NCI-H82 (cell line): ENCODE data around the gene CERS6.

Source experiments
- DNase-seq: peaks from one replicate; lab custom pipeline; 2025; lab: John Stamatoyannopoulos, UW

Gene CERS6

GRCh38 chr2:168702579-168702978 lies 246.5 kb downstream of the CERS6 start:
- no peak for DNase-seq

GRCh38 chr2:168703926-168704325 lies 247.9 kb downstream of the CERS6 start:
- no peak for DNase-seq

DNA sequence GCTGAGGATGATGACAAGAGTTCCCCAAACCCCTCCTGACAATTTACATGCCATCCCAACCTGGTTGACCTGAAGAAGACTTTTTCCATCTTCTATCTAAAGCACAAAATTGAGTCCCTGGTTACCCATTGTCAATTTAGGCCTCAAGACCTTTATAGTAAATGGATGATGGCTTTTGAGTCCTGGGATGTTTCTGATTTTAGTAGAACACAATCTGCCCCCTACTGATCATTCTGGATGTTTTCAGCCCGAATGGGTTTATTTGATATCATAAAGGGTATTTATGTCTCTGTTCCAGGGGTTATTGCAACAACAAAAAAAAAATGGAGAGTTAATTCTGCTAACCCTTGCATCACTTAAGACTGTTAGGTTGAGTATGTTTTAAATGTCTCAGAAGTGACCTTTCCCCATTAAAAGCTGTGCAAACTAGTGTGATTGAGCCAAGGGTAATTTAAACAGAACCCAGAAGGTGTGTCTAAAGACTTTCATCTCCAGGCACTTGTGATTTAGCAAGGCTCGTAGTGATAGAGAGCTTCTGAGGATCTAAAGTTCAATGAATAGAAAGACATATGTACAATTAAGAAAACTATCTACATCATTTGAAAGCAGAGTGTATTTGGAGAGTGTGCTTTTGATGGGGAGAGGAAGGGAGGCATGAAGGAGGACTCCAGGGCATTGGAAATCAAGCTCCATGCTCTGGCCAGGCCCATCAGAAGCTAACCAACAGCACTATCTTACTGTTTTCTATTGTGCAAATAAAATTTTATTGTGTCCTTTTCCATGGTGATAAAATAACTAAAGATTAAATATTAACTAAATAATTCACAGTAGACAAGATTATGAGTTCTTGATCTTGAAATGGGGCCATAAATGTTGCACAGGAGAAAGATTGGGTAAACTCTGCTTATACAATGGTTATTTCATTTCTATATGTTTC lies 249.7 kb downstream of the CERS6 start:
- DNase-seq = peak; percentile 49

DNA sequence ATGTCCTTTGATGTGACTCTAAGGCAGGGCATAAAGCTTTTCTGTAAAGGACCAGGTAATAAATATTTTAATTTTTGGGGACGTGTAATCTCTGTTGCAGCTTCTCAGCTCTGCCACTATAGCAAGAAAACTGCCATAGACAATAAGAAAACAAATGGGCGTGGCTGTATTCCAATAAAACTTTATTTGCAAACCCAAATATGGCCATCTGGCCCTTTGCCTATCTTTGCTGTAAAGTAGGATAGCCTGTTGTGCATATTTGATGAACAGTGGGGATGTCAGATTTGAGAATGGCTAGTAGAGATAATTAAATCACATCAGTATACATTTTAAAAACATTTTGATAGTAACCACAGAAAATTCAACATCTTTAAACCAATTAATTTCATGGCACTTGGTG lies 250.7 kb downstream of the CERS6 start:
- DNase-seq = no peak

GRCh38 chr2:168708080-168708479 lies 252.0 kb downstream of the CERS6 start:
- no peak for DNase-seq

DNA sequence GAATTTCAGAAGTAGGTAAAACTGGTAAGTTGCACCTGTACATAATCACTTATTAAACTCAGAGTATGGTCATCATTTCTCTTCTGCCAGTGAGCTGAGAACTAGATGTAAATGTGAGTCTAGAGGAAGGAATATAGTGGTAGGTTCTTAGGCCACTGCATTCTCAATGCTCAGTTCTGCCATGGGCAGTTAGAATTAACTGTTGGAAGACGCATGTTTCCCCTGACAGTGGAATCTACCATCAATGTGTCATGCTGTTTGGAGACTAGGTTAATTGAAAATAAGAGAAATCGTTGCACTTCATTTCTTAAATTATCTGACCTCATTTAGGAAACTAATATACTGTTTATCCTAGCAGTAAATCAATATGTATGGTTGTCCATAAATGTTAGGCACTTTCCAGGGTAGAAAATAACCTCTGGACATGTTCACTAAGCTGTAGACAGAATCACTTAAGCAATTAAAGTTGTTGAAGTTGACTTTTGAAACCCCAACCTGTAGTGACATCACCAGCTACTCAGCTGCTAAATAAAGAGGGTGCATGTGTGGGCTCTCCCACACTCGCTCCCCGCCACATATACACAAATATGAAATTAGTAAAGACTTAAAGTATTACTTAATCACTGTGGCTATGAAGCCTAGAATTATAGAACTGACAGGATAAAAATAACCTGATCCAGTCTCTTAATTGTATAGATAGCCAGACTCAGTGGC lies 254.8 kb downstream of the CERS6 start:
- no peak for DNase-seq

- DNase-seq = peak; percentile 33
Measured at GRCh38 chr2:168712053-168712452, 256.0 kb downstream of the CERS6 start.

DNA sequence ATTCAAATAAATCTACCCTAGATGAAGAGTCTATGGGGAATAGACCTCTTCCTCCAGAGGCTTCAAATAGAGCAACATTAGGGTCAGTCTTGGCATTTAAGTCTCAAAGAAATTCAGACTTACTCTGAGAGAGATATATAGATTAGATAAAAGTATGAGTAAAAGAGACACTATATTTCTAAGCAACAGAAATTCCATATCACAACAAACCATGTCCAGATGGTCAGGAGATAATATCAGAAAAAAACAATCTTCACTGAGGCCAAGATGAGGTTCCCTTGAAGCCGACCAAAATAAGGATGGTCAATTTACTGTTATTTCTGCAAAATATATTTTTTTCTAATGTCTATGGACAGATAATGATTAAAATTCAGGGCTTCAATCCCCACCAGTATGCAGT lies 257.3 kb downstream of the CERS6 start:
- DNase-seq = no peak

GRCh38 chr2:168715849-168716248 lies 259.8 kb downstream of the CERS6 start:
- DNase-seq = no peak

GRCh38 chr2:168716839-168717238 lies 260.8 kb downstream of the CERS6 start:
- DNase-seq = no peak

DNA sequence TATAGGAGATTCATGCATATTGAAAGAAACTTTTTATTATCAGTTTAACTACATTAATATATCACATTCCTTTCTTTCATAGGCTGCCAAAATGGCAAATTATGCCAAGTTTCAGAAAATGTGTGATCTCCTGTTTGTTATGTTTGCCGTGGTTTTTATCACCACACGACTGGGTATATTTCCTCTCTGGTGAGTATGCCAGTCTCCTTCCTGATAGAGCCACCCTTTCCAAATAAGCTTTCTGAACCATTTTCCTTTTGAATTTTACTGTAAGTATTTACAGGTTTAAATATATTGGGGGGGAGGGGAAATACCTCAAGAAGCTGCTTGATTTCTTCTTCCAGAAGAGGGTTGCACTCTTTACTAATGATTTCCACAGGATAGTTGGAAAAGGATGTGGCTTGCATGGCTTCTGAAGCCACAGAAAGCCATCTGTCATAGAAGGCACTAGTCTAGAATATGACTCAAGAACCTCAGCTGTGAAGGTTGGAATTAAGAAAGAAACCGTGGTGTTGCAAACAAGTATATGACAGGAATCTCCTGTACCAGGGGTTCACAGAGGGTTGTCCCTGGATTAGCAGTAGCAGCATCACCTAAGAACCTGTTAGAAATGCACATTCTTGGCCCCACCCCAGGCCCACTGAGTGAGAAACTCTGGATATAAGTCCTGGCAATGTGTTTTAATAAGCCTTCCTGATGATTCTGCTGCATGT lies 261.9 kb downstream of the CERS6 start:
- DNase-seq = no peak

DNA sequence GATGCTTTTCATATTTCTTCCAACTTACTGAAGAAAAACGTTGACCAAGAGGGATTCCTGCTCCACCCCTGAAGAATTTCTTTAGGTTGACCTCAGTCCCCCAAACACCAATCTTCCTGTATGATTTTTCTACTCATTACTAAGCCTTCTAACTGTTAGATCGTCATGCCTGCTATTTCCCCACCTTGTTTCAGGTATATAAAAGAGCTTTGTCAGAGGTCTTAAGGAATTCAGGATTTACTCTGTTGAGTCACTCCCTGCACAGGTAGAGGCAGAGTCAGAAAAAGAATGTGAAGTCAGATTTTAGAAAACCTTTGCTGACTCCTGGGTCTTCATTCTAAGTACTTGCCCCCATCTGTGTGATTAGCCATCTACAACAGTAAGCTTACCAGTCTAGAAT lies 262.6 kb downstream of the CERS6 start:
- DNase-seq = no peak

DNA sequence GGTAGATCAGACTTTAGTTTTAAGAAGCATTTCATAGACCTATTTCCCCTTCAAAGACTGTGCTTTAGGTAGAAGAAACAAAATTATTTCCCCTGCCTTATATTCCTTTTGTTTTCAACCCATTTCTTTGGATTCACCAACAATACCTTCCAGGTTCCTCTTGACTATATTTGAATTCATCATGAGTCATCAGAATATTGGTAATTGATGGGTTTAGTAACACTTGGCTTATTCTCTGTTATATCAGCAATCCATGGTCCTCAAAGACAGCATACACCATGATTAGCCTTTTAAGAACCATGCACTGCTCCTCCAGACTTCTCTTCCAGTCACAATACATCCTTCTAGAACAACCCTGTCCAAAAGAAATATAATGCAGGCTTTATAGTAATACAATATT lies 263.4 kb downstream of the CERS6 start:
- no peak for DNase-seq

DNA sequence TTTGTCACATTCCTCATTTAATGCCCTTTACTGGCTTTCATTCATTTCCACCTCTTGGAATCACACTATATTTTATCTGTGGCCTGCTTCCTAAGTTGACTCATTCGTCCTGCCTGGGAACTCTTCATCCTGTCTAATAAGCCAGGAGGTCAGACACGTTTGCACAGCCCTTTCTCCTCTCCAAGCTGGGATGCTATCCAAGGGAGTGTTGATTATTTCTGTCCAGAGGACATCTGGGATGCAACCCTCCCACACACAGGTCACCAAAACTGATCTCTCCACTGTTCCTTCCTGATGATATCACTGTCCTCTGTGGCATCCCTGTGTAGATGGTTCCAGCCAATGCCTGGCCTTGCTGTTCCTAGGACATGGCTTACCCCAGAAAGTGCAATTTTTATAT lies 266.5 kb downstream of the CERS6 start:
- DNase-seq = no peak

GRCh38 chr2:168723275-168723899 lies 267.3 kb downstream of the CERS6 start:
- DNase-seq = no peak

DNA sequence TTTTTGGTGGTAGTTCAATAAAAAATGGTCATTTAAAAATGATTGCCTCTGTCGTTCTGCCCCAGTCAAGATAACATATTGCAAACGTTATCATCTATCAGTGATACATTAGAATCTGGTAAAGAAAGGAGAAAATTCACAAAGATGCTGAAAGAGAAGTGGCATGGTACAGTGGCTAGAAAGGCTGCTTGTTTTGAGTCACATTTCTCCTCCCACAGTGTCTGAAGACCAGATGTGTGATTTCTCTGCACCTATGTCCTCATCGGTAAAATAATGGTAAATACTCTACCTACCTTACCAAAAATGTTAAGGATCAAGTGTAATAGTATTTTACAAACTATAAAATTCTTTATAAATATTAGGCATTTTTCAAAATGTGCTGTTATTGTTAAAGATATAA lies 270.3 kb downstream of the CERS6 start:
- DNase-seq = no peak

DNA sequence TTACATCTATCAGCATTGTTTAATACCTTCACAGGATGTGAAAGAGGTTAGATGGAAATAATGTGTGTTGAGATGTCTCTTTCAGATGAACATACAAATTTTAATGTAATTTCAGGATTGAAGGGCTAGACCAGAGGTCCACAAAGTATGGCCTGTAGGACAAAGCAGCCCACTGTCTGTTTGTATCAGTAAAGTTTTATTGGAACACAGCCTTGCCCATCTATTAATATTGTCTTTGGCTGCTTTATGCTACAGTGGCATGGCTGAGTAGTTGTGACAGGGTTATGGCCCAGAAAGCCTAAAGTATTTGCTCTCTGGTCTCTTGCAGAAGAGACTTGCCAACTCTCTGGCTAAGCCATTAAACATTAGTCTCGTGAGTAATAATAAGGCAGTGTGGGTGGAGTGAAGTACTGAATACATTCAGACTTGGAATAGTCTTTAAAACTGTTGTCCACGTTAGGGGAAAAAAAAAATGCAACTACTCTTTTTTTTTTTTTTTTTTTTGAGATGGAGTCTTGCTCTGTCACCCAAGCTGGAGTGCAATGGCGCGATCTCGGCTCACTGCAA lies 271.9 kb downstream of the CERS6 start:
- DNase-seq = no peak

GRCh38 chr2:168729455-168729854 lies 273.4 kb downstream of the CERS6 start:
- no peak for DNase-seq

- no peak for DNase-seq
Measured at GRCh38 chr2:168730344-168730743, 274.3 kb downstream of the CERS6 start.

GRCh38 chr2:168731002-168731401 lies 274.9 kb downstream of the CERS6 start:
- DNase-seq = no peak

GRCh38 chr2:168731616-168732015 lies 275.5 kb downstream of the CERS6 start:
- DNase-seq = no peak

DNA sequence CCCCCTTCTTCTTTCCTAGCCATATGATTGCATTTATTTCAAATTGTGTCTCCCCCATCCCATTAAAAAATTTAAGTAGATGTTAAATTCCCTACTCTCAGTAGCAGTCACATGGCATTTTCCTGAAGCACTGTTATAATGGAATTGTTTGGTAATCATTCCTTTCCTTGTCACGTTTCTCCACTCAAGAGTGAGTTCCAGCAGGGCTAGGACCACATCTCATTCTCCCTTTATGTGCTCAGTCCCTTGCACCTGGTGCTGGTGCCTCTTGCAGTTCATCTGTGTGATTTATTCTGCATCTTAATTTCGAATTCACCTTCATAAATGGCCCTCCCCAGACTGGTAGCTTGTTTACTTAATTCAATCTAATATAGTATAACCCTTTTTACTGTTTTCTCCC lies 276.0 kb downstream of the CERS6 start:
- DNase-seq = no peak
